Left forelimb (tissue), 1 donor: Measurements from ENCODE around the gene GLMN.

ENCODE experiments used
- DNase-seq: peaks from one replicate; pipeline ENCODE4 v3.0.0-alpha.2; 2018; ENCODE audit warnings: low spot score

Gene GLMN

GRCh38 chr1:92298573-92299476 is at the start of gene GLMN, which contains the start of gene RPAP2:
TSS of gene GLMN (minus strand) at chr1:92298987. CDS start at chr1:92297999, 988 bp downstream.
TSS of gene RPAP2 (plus strand) at chr1:92299059. CDS start at chr1:92299074, 15 bp downstream.
- DNase-seq: peak; percentile 91

GRCh38 chr1:92346866-92347640 is 48.3 kb upstream of the GLMN start:
- no peak for DNase-seq

- no peak for DNase-seq
Measured at GRCh38 chr1:92343061-92343460, 44.3 kb upstream of the GLMN start.

GRCh38 chr1:92342401-92342800 is 43.6 kb upstream of the GLMN start:
- DNase-seq: no peak

- DNase-seq: no peak
Measured at GRCh38 chr1:92340154-92340553, 41.4 kb upstream of the GLMN start.

- no peak for DNase-seq
Measured at GRCh38 chr1:92333668-92334067, 34.9 kb upstream of the GLMN start.

- no peak for DNase-seq
Measured at GRCh38 chr1:92329347-92330129, 30.8 kb upstream of the GLMN start.

- DNase-seq: no peak
Measured at GRCh38 chr1:92327794-92328193, 29.0 kb upstream of the GLMN start.

- no peak for DNase-seq
Measured at GRCh38 chr1:92326681-92327080, 27.9 kb upstream of the GLMN start.

GRCh38 chr1:92324784-92325183 is 26.0 kb upstream of the GLMN start:
- DNase-seq: no peak

- DNase-seq: no peak
Measured at GRCh38 chr1:92323473-92324453, 25.0 kb upstream of the GLMN start.

- no peak for DNase-seq
Measured at GRCh38 chr1:92317836-92318493, 19.2 kb upstream of the GLMN start.

- DNase-seq: no peak
Measured at GRCh38 chr1:92315766-92316599, 17.2 kb upstream of the GLMN start.

GRCh38 chr1:92314024-92314423 is 15.2 kb upstream of the GLMN start:
- no peak for DNase-seq

GRCh38 chr1:92310185-92310597 is 11.4 kb upstream of the GLMN start:
- no peak for DNase-seq

- DNase-seq: no peak
Measured at GRCh38 chr1:92307980-92308379, 9.2 kb upstream of the GLMN start.

GRCh38 chr1:92306020-92306419 is 7.2 kb upstream of the GLMN start:
- no peak for DNase-seq

- DNase-seq: no peak
Measured at GRCh38 chr1:92301021-92301420, 2.2 kb upstream of the GLMN start.

- no peak for DNase-seq
Measured at GRCh38 chr1:92299477-92300150, 827 bp upstream of the GLMN start.
